Fibroblast of lung (primary cell): Measurements from ENCODE around the gene CST5.

Source experiments
- EZH2 ChIP-seq: IDR thresholded peaks from 2 replicates; pipeline ENCODE4 v1.5.1; 2012; ENCODE audit warnings: low read length, control low read depth, mild to moderate bottlenecking; ENCODE audit errors: missing control alignments
- TF ChIP-seq, protein P1 (sequence below), 2 donors: IDR thresholded peaks in 1 of 2; conservative IDR thresholded peaks in 1 of 2; 1 replicate in 1 of 2; 2 replicates in 1 of 2; pipeline ENCODE4 v1.5.1; 2011 to 2012; ENCODE audit warnings: low read length in 2 of 2, control low read depth in 1 of 2, inconsistent platforms in 1 of 2, low read depth in 1 of 2, mild to moderate bottlenecking in 1 of 2

DNA sequence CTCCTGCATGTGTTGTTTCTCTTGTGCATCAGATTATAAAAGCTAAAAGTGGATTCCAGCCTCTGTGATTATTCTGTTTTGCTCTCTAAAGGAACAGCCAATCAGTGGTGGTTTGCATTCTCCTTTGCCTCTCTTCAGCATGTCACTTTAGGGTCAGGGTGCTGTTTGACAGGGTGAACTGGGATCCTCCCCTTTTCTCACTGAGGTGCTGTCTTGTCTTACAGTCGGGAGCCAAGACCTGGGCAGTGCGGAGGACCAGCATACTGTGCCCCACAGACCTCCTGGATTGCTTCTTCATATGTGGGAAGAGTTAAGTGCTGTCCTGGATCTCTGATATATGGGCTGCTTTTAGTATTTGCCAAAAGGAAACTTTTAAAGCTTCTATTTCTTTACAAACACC is 37.9 kb downstream of the CST5 start:
- TF ChIP-seq, protein P1, sequence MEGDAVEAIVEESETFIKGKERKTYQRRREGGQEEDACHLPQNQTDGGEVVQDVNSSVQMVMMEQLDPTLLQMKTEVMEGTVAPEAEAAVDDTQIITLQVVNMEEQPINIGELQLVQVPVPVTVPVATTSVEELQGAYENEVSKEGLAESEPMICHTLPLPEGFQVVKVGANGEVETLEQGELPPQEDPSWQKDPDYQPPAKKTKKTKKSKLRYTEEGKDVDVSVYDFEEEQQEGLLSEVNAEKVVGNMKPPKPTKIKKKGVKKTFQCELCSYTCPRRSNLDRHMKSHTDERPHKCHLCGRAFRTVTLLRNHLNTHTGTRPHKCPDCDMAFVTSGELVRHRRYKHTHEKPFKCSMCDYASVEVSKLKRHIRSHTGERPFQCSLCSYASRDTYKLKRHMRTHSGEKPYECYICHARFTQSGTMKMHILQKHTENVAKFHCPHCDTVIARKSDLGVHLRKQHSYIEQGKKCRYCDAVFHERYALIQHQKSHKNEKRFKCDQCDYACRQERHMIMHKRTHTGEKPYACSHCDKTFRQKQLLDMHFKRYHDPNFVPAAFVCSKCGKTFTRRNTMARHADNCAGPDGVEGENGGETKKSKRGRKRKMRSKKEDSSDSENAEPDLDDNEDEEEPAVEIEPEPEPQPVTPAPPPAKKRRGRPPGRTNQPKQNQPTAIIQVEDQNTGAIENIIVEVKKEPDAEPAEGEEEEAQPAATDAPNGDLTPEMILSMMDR (conservative IDR thresholded peaks at IDR 0.05 in 1 of 2, IDR thresholded peaks at IDR 0.05 in 1 of 2; ENCODE audit: low read depth in 1 of 2, low read length in 2 of 2): no peak
- no peak for TF ChIP-seq EZH2
